RWPE2 (cell line): ENCODE results near the gene URB2.

Experiments
- ATAC-seq: fragments of 200-7000 bp; cut with Tn5 transposase; 3 replicates; pipeline ENCODE4 v1.9.1; 2021; ENCODE audit warnings: low read depth
- DNase-seq: peaks from one replicate; pipeline ENCODE4 v3.0.0-alpha.2; 2020; ENCODE audit warnings: low spot score
- H3K27ac ChIP-seq: fragments of 450-650 bp; 2 replicates; pipeline ENCODE4 v1.5.1; 2017; ENCODE audit warnings: mild to moderate bottlenecking; ENCODE audit not compliant: poor library complexity, severe bottlenecking
- H3K27me3 ChIP-seq: fragments of 250-450 bp; sonication (Bioruptor Pico); 2 replicates; pipeline ENCODE4 v1.5.1; 2021; ENCODE audit warnings: mild to moderate bottlenecking, moderate library complexity; ENCODE audit not compliant: insufficient read depth, poor library complexity, severe bottlenecking
- H3K36me3 ChIP-seq: fragments of 250-450 bp; sonication (Bioruptor Pico); 2 replicates; pipeline ENCODE4 v1.5.1; 2020; ENCODE audit warnings: low read depth, mild to moderate bottlenecking, moderate library complexity
- H3K4me1 ChIP-seq: fragments of 250-450 bp; sonication (Bioruptor Pico); 2 replicates; pipeline ENCODE4 v1.5.1; 2021; ENCODE audit warnings: mild to moderate bottlenecking, moderate library complexity; ENCODE audit not compliant: insufficient read depth, poor library complexity, severe bottlenecking
- H3K4me3 ChIP-seq: fragments of 250-450 bp; sonication (Bioruptor Pico); 2 replicates; pipeline ENCODE4 v1.5.1; 2021; ENCODE audit warnings: mild to moderate bottlenecking, moderate library complexity; ENCODE audit not compliant: severe bottlenecking
- H3K9me3 ChIP-seq: fragments of 250-450 bp; sonication (Bioruptor Pico); 2 replicates; pipeline ENCODE4 v1.5.1; 2021; ENCODE audit warnings: mild to moderate bottlenecking, moderate library complexity; ENCODE audit not compliant: severe bottlenecking
- CTCF ChIP-seq: fragments of 450-650 bp; IDR thresholded peaks from one replicate; pipeline ENCODE4 v1.5.1; 2017; ENCODE audit warnings: mild to moderate bottlenecking, moderate library complexity; ENCODE audit not compliant: poor library complexity, severe bottlenecking

Gene URB2

GRCh38 chr1:229685149-229685548, 59.1 kb downstream of the URB2 start:
- ATAC-seq (no peak), DNase-seq (no peak)
- Histone ChIP-seq H3K27me3 (no peaks in the 10 kb centered on the region), H3K4me3 (no peak overlapping the region), H3K27ac (no peak overlapping the region), H3K36me3 (no peaks in the 10 kb centered on the region), H3K4me1 (no peaks in the 10 kb centered on the region), H3K9me3 (no peaks in the 10 kb centered on the region)
- no peak for TF ChIP-seq CTCF

DNA sequence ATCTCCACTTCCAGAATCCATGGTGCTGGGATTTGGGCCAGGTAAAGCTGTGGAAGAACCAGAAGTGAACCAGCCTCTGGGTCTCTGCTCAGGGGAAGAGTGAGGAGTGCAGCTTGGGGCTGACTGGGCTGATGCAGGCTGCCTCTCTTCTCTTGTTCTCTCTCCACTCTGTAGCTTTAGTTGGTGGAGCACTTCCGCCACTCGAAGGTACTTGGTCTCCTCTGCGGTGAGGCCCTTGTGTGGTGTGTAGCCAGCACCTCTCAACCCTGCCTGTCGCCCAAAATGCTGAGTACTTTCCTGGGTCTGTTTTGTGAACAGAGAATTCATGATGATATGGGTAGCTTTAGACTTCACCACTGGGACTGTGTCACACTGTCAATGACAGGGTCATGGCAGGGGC, 63.2 kb downstream of the URB2 start:
- ATAC-seq = no peak
- no peak for TF ChIP-seq CTCF
- H3K9me3 ChIP-seq = no peaks in the 10 kb centered on the region
- DNase-seq = no peak
- no peak overlapping the region for H3K27ac ChIP-seq
- H3K27me3 ChIP-seq = no peaks in the 10 kb centered on the region
- H3K4me3 ChIP-seq = no peak overlapping the region
- no peaks in the 10 kb centered on the region for H3K4me1 ChIP-seq
- no peaks in the 10 kb centered on the region for H3K36me3 ChIP-seq

GRCh38 chr1:229689904-229690303, 63.9 kb downstream of the URB2 start:
- no peak overlapping the region for H3K27ac ChIP-seq
- H3K36me3 ChIP-seq = no peaks in the 10 kb centered on the region
- H3K4me1 ChIP-seq = no peaks in the 10 kb centered on the region
- H3K4me3 ChIP-seq = no peak overlapping the region
- H3K27me3 ChIP-seq = no peaks in the 10 kb centered on the region
- TF ChIP-seq CTCF = no peak
- ATAC-seq (no peak), DNase-seq (no peak)
- no peaks in the 10 kb centered on the region for H3K9me3 ChIP-seq

DNA sequence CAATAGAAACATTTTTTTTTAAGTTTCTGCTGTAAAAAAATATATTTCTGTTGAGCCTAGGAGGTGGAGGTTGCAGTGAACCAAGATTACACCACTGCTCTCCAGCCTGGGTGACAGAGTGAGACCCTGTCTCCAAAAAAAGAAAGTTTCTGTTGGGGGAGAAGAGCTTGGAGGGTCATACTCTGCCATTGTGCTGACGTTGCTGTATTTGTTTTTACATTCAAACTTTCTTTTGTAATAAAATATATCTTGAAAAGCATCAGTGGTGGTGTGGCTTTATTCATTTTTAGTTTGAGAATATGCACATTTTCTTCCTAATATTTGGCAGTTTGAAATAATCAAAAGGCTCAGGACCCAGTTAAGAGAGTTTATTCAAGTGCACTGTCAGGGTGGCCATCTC, 64.6 kb downstream of the URB2 start:
- H3K4me1 ChIP-seq = no peaks in the 10 kb centered on the region
- no peak overlapping the region for H3K27ac ChIP-seq
- no peak for TF ChIP-seq CTCF

GRCh38 chr1:229691362-229691761, 65.3 kb downstream of the URB2 start:
- no peak for TF ChIP-seq CTCF
- Histone ChIP-seq H3K27ac (no peak overlapping the region), H3K4me3 (no peak overlapping the region), H3K4me1 (no peaks in the 10 kb centered on the region), H3K27me3 (no peaks in the 10 kb centered on the region), H3K9me3 (no peaks in the 10 kb centered on the region), H3K36me3 (no peaks in the 10 kb centered on the region)
- no peak for DNase-seq
- no peak for ATAC-seq

More for the DNA sequence above, 64.6 kb downstream of the URB2 start:
- Histone ChIP-seq H3K9me3 (no peaks in the 10 kb centered on the region), H3K36me3 (no peaks in the 10 kb centered on the region), H3K27me3 (no peaks in the 10 kb centered on the region), H3K4me3 (no peak overlapping the region)
- no peak for ATAC-seq
- no peak for DNase-seq
